Neural cell (in vitro differentiated cells): Measurements from ENCODE around the gene MUC6. TPM values are rescaled to one million over a fixed set of nuclear protein-coding genes. Genes with fewer than 3 reads are reported as not detected.

Experiments
- H2AFZ ChIP-seq: fragments of 200-600, 300-800 bp; sonication (generic), shearing (Covaris generic); 2 replicates; pipeline ENCODE4 v1.6.0; 2014; ENCODE audit warnings: low read depth, mild to moderate bottlenecking, antibody characterized with exemption, low read length, moderate library complexity
- H3F3A ChIP-seq: fragments of 200-600 bp; shearing (Covaris generic); 2 replicates; pipeline ENCODE4 v1.6.1; 2016; ENCODE audit warnings: mild to moderate bottlenecking, moderate library complexity, mixed read lengths, antibody characterized with exemption, low read length; ENCODE audit not compliant: insufficient read depth, poor library complexity, severe bottlenecking
- H3K27ac ChIP-seq: fragments of 200-600, 300-800 bp; sonication (generic), shearing (Covaris generic); 2 replicates; pipeline ENCODE4 v1.5.1; 2014; ENCODE audit warnings: mild to moderate bottlenecking, low read length, moderate library complexity
- H3K27me3 ChIP-seq: fragments of 300-800, 200-600 bp; sonication (generic), shearing (Covaris generic); 2 replicates; pipeline ENCODE4 v1.6.0; 2014; ENCODE audit warnings: mild to moderate bottlenecking, low read depth, low read length, moderate library complexity; ENCODE audit not compliant: insufficient read depth
- H3K36me3 ChIP-seq: fragments of 300-800, 200-600 bp; sonication (generic), shearing (Covaris generic); 2 replicates; pipeline ENCODE4 v1.5.1; 2014; ENCODE audit warnings: mild to moderate bottlenecking, antibody characterized with exemption, low read length, moderate library complexity; ENCODE audit not compliant: insufficient read depth
- H3K4me2 ChIP-seq: fragments of 300-800, 200-600 bp; sonication (generic), shearing (Covaris generic); 2 replicates; pipeline ENCODE4 v1.6.0; 2014; ENCODE audit warnings: mild to moderate bottlenecking, low read length
- H3K4me3 ChIP-seq: fragments of 300-800, 200-600 bp; sonication (generic), shearing (Covaris generic); 2 replicates; pipeline ENCODE4 v1.5.1; 2014; ENCODE audit warnings: mild to moderate bottlenecking, low read length, moderate library complexity
- H3K79me2 ChIP-seq: fragments of 200-600 bp; shearing (Covaris generic); replicated peaks from 2 replicates; pipeline ENCODE4 v1.6.0; 2014; ENCODE audit warnings: mild to moderate bottlenecking, low read length, moderate library complexity; ENCODE audit not compliant: insufficient read depth
- H3K9ac ChIP-seq: fragments of 300-800, 200-600 bp; sonication (generic), shearing (Covaris generic); 2 replicates; pipeline ENCODE4 v1.6.1; 2016; ENCODE audit warnings: mild to moderate bottlenecking, low read length, mixed read lengths
- H3K9me2 ChIP-seq: fragments of 200-600 bp; shearing (Covaris generic); 2 replicates; pipeline ENCODE4 v1.6.1; 2016; ENCODE audit warnings: mild to moderate bottlenecking, low read length, mixed read lengths; ENCODE audit not compliant: insufficient read depth
- H3K9me3 ChIP-seq: fragments of 200-600, 300-800 bp; sonication (generic), shearing (Covaris generic); 2 replicates; pipeline ENCODE4 v1.6.1; 2016; ENCODE audit warnings: mild to moderate bottlenecking, mixed run types, low read length, moderate library complexity, mixed read lengths
- H4K20me1 ChIP-seq: fragments of 200-600 bp; shearing (Covaris generic); 2 replicates; pipeline ENCODE4 v1.6.1; 2016; ENCODE audit warnings: mild to moderate bottlenecking, mixed run types; ENCODE audit not compliant: insufficient read depth
- EP300 ChIP-seq: fragments of 450-650 bp; conservative IDR thresholded peaks from 2 replicates; pipeline ENCODE4 v1.6.1; 2014; ENCODE audit warnings: antibody characterized with exemption, mild to moderate bottlenecking, moderate library complexity; ENCODE audit not compliant: poor library complexity, severe bottlenecking
- EZH2 ChIP-seq: fragments of 200-600, 300-800 bp; shearing (Covaris generic), sonication (generic); IDR thresholded peaks from 2 replicates; pipeline ENCODE4 v1.6.1; 2014; ENCODE audit warnings: antibody characterized with exemption, low read length, borderline replicate concordance, mild to moderate bottlenecking; ENCODE audit not compliant: insufficient read depth, poor library complexity, severe bottlenecking
- MXI1 ChIP-seq: fragments of 450-650 bp; conservative IDR thresholded peaks from 2 replicates; pipeline ENCODE4 v1.6.1; 2014; ENCODE audit warnings: antibody characterized with exemption, mild to moderate bottlenecking; ENCODE audit not compliant: poor library complexity, severe bottlenecking
- POLR2AphosphoS5 ChIP-seq: IDR thresholded peaks from 2 replicates; pipeline ENCODE4 v1.6.1; 2012
- RAD21 ChIP-seq: fragments of 450-650 bp; conservative IDR thresholded peaks from 2 replicates; pipeline ENCODE4 v1.6.1; 2014; ENCODE audit warnings: antibody characterized with exemption, mild to moderate bottlenecking, moderate library complexity
- REST ChIP-seq: IDR thresholded peaks from 2 replicates; pipeline ENCODE4 v1.6.1; 2012; ENCODE audit warnings: borderline replicate concordance
- SMC3 ChIP-seq: fragments of 450-650 bp; conservative IDR thresholded peaks from 2 replicates; pipeline ENCODE4 v1.6.1; 2014; ENCODE audit warnings: antibody characterized with exemption, mild to moderate bottlenecking, moderate library complexity; ENCODE audit not compliant: poor library complexity
- TAF1 ChIP-seq: IDR thresholded peaks from 2 replicates; pipeline ENCODE4 v1.6.1; 2012; ENCODE audit warnings: low read depth
- polyA plus RNA-seq: library from polyadenylated mRNA; depleted of rRNA; stranded (reverse); fragments of >200 nt; gene quantifications from 2 replicates; pipeline ENCODE4 v1.2.3, GENCODE V29; 2014
- TF ChIP-seq, protein P1 (sequence below): fragments of 450-650 bp; IDR thresholded peaks from 2 replicates; pipeline ENCODE4 v1.5.1; 2014; ENCODE audit warnings: antibody characterized with exemption, mild to moderate bottlenecking, moderate library complexity; ENCODE audit not compliant: poor library complexity, severe bottlenecking

The MUC6 gene
- polyA plus RNA-seq, 1 donor from 2014 or later, result not detected

DNA sequence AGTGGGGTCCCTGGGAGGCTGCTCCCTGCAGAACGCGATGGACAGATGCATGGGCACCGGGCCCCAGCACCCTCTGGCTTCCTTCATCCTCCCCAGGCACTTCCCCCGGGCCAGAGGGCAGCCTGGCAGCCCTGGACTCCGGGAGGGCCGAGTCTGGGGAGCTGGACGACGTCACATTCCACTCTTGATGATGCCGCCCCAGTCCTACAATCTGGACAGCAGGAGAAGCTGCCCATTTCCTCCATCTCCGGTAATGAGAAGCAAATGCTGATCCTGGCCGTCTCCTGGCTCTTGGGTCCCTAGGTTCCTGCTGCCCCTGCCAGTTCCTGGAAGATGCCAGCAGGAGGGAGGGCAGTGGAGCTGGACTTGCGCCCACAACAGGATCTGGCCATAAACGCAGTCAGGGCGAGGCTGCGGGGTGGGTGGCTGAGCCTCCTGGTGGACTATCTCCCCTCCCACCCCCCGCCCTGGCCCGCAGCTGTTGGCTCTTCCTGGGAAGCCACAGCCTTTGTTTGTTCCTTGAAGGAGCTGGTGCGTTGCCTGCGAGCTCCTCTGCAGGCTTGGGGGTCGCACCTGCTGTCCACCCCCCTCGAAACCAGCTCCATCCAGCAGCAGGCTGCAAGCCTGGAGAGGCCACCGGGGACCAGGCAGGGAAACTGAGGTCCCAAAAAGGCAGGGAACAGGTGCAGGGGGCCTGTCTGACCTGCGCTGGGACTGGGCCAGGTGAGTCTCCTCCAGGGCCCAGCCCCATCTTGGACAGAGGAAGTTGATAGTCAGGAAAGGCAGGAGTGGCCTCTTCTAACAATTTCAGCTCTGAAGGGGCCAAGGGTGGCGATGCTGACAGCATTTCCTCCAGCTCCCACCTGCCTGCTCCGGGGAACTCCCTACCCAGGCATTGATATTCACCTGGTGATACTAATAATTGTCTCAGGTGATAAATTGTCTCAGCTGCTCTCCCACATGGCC, 17.9 kb upstream of the MUC6 start:
- no peaks in the 10 kb centered on the region for H3K36me3 ChIP-seq
- no peaks in the 10 kb centered on the region for H3F3A ChIP-seq
- H3K9me3 ChIP-seq, result no peaks in the 10 kb centered on the region
- TF ChIP-seq MXI1 (no peak), TAF1 (no peak), SMC3 (no peak)
- TF ChIP-seq, protein P1, sequence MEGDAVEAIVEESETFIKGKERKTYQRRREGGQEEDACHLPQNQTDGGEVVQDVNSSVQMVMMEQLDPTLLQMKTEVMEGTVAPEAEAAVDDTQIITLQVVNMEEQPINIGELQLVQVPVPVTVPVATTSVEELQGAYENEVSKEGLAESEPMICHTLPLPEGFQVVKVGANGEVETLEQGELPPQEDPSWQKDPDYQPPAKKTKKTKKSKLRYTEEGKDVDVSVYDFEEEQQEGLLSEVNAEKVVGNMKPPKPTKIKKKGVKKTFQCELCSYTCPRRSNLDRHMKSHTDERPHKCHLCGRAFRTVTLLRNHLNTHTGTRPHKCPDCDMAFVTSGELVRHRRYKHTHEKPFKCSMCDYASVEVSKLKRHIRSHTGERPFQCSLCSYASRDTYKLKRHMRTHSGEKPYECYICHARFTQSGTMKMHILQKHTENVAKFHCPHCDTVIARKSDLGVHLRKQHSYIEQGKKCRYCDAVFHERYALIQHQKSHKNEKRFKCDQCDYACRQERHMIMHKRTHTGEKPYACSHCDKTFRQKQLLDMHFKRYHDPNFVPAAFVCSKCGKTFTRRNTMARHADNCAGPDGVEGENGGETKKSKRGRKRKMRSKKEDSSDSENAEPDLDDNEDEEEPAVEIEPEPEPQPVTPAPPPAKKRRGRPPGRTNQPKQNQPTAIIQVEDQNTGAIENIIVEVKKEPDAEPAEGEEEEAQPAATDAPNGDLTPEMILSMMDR, result no peak
- H3K4me3 ChIP-seq, result no peak overlapping the region
- H4K20me1 ChIP-seq, result no peaks in the 10 kb centered on the region
- H3K4me2 ChIP-seq, result no peak overlapping the region
- H3K9ac ChIP-seq, result no peak overlapping the region
- no peak overlapping the region for H3K27ac ChIP-seq
- no peaks in the 10 kb centered on the region for H3K79me2 ChIP-seq
- H3K27me3 ChIP-seq, result no peaks in the 10 kb centered on the region
- no peaks in the 10 kb centered on the region for H3K9me2 ChIP-seq
- no peak overlapping the region for H2AFZ ChIP-seq

GRCh38 chr11:1053121-1053901, 16.8 kb upstream of the MUC6 start:
- H3F3A ChIP-seq, result no peaks in the 10 kb centered on the region
- H4K20me1 ChIP-seq, result no peaks in the 10 kb centered on the region
- H3K9me3 ChIP-seq, result no peaks in the 10 kb centered on the region
- H3K4me3 ChIP-seq, result no peak overlapping the region
- TF ChIP-seq REST (no peak), POLR2AphosphoS5 (no peak), TAF1 (no peak), RAD21 (no peak), SMC3 (no peak), EP300 (no peak), EZH2 (no peak), MXI1 (no peak)
- TF ChIP-seq, protein P1, result no peak
- H3K36me3 ChIP-seq, result no peaks in the 10 kb centered on the region
- no peaks in the 10 kb centered on the region for H3K27me3 ChIP-seq
- H3K27ac ChIP-seq, result no peak overlapping the region
- H3K4me2 ChIP-seq, result no peak overlapping the region
- H3K9me2 ChIP-seq, result no peaks in the 10 kb centered on the region
- no peaks in the 10 kb centered on the region for H3K79me2 ChIP-seq
- H2AFZ ChIP-seq, result no peak overlapping the region
- no peak overlapping the region for H3K9ac ChIP-seq
